ENCODE results near the gene ALX4.

ALX4 gene

GRCh38 chr11:44263738-44264437 is 46.1 kb downstream of the ALX4 start:
- Mint-ChIP-seq H3K9me3 (no peaks in the 10 kb centered on the region), H3K27ac (no peak overlapping the region), H3K36me3 (no peaks in the 10 kb centered on the region), H3K4me1 (no peaks in the 10 kb centered on the region), H3K4me3 (no peak overlapping the region), H3K27me3 (peaks cover 13% of the 10 kb centered on the region)
- ATAC-seq, result peak; percentile 3

- peaks cover 5% of the 10 kb centered on the region for H3K4me1 Mint-ChIP-seq
- H3K27me3 Mint-ChIP-seq, result peaks cover 13% of the 10 kb centered on the region
- no peak overlapping the region for H3K4me3 Mint-ChIP-seq
- no peaks in the 10 kb centered on the region for H3K36me3 Mint-ChIP-seq
- H3K9me3 Mint-ChIP-seq, result no peaks in the 10 kb centered on the region
- ATAC-seq, result no peak
- H3K27ac Mint-ChIP-seq, result no peak overlapping the region
Measured at GRCh38 chr11:44261800-44262591, 47.9 kb downstream of the ALX4 start.

GRCh38 chr11:44260081-44260480 is 49.9 kb downstream of the ALX4 start:
- Mint-ChIP-seq H3K27ac (no peak overlapping the region), H3K4me1 (peaks cover 7% of the 10 kb centered on the region), H3K4me3 (no peak overlapping the region), H3K27me3 (peaks cover 13% of the 10 kb centered on the region), H3K9me3 (no peaks in the 10 kb centered on the region), H3K36me3 (no peaks in the 10 kb centered on the region)
- no peak for ATAC-seq

GRCh38 chr11:44258839-44259420 is 51.0 kb downstream of the ALX4 start:
- Mint-ChIP-seq H3K27ac (no peak overlapping the region), H3K4me1 (peaks cover 7% of the 10 kb centered on the region), H3K9me3 (peaks cover under 1% of the 10 kb centered on the region), H3K4me3 (no peak overlapping the region), H3K27me3 (peaks cover 13% of the 10 kb centered on the region), H3K36me3 (no peaks in the 10 kb centered on the region)
- ATAC-seq, result no peak

GRCh38 chr11:44258190-44258489 is 51.8 kb downstream of the ALX4 start:
- Mint-ChIP-seq H3K27ac (no peak overlapping the region), H3K9me3 (peaks cover 3% of the 10 kb centered on the region), H3K27me3 (peaks cover 7% of the 10 kb centered on the region), H3K36me3 (peaks cover under 1% of the 10 kb centered on the region), H3K4me1 (peaks cover 7% of the 10 kb centered on the region), H3K4me3 (no peak overlapping the region)
- ATAC-seq, result no peak

- no peak for ATAC-seq
Measured at GRCh38 chr11:44257338-44258189, 52.4 kb downstream of the ALX4 start.

GRCh38 chr11:44256673-44257291 is 53.2 kb downstream of the ALX4 start:
- H3K4me1 Mint-ChIP-seq, result peaks cover 7% of the 10 kb centered on the region
- no peak overlapping the region for H3K27ac Mint-ChIP-seq
- no peak for ATAC-seq
- no peak overlapping the region for H3K4me3 Mint-ChIP-seq
- no peaks in the 10 kb centered on the region for H3K27me3 Mint-ChIP-seq
- peaks cover 14% of the 10 kb centered on the region for H3K36me3 Mint-ChIP-seq
- peaks cover 17% of the 10 kb centered on the region for H3K9me3 Mint-ChIP-seq

More at GRCh38 chr11:44257338-44258189, 52.4 kb downstream of the ALX4 start:
- Mint-ChIP-seq H3K36me3 (peaks cover 6% of the 10 kb centered on the region), H3K27me3 (peaks cover 1% of the 10 kb centered on the region), H3K9me3 (peaks cover 9% of the 10 kb centered on the region), H3K27ac (no peak overlapping the region), H3K4me3 (no peak overlapping the region), H3K4me1 (peaks cover 7% of the 10 kb centered on the region)

- ATAC-seq, result no peak
- Mint-ChIP-seq H3K27ac (no peak overlapping the region), H3K4me3 (no peak overlapping the region), H3K9me3 (peaks cover 18% of the 10 kb centered on the region), H3K27me3 (no peaks in the 10 kb centered on the region), H3K4me1 (peaks cover 7% of the 10 kb centered on the region), H3K36me3 (peaks cover 26% of the 10 kb centered on the region)
Measured at GRCh38 chr11:44255406-44256071, 54.4 kb downstream of the ALX4 start.

GRCh38 chr11:44252999-44253602 is 56.8 kb downstream of the ALX4 start:
- Mint-ChIP-seq H3K27ac (no peak overlapping the region), H3K4me3 (no peak overlapping the region), H3K27me3 (no peaks in the 10 kb centered on the region), H3K4me1 (peaks cover 7% of the 10 kb centered on the region), H3K36me3 (peaks cover 48% of the 10 kb centered on the region), H3K9me3 (peaks cover 18% of the 10 kb centered on the region)
- ATAC-seq, result no peak

- no peak for ATAC-seq
- Mint-ChIP-seq H3K36me3 (peaks cover 63% of the 10 kb centered on the region), H3K27me3 (no peaks in the 10 kb centered on the region), H3K4me3 (no peak overlapping the region), H3K27ac (no peak overlapping the region), H3K9me3 (peaks cover 18% of the 10 kb centered on the region), H3K4me1 (no peaks in the 10 kb centered on the region)
Measured at GRCh38 chr11:44250421-44250820, 59.5 kb downstream of the ALX4 start.

- Mint-ChIP-seq H3K36me3 (peaks cover 77% of the 10 kb centered on the region), H3K27ac (no peak overlapping the region), H3K4me3 (no peak overlapping the region), H3K27me3 (no peaks in the 10 kb centered on the region), H3K9me3 (peaks cover 14% of the 10 kb centered on the region), H3K4me1 (no peaks in the 10 kb centered on the region)
- ATAC-seq, result no peak
Measured at GRCh38 chr11:44248109-44248508, 61.8 kb downstream of the ALX4 start.

GRCh38 chr11:44247508-44247907 is 62.4 kb downstream of the ALX4 start:
- no peak overlapping the region for H3K4me3 Mint-ChIP-seq
- no peak for ATAC-seq
- peaks cover 8% of the 10 kb centered on the region for H3K9me3 Mint-ChIP-seq
- peaks cover 74% of the 10 kb centered on the region for H3K36me3 Mint-ChIP-seq
- H3K27ac Mint-ChIP-seq, result no peak overlapping the region
- no peaks in the 10 kb centered on the region for H3K4me1 Mint-ChIP-seq
- H3K27me3 Mint-ChIP-seq, result no peaks in the 10 kb centered on the region

GRCh38 chr11:44246726-44247125 is 63.2 kb downstream of the ALX4 start:
- peaks cover 74% of the 10 kb centered on the region for H3K36me3 Mint-ChIP-seq
- H3K27ac Mint-ChIP-seq, result no peak overlapping the region
- H3K9me3 Mint-ChIP-seq, result peaks cover under 1% of the 10 kb centered on the region
- no peak overlapping the region for H3K4me3 Mint-ChIP-seq
- H3K27me3 Mint-ChIP-seq, result no peaks in the 10 kb centered on the region
- no peak for ATAC-seq
- H3K4me1 Mint-ChIP-seq, result no peaks in the 10 kb centered on the region
